NCI-H2081 (cell line): ENCODE measurements around the gene CYP4F12.

Experiments used
- DNase-seq, 2 experiments: peaks; one replicate each; lab custom pipeline; 2025; lab: John Stamatoyannopoulos, UW

The CYP4F12 gene

DNA sequence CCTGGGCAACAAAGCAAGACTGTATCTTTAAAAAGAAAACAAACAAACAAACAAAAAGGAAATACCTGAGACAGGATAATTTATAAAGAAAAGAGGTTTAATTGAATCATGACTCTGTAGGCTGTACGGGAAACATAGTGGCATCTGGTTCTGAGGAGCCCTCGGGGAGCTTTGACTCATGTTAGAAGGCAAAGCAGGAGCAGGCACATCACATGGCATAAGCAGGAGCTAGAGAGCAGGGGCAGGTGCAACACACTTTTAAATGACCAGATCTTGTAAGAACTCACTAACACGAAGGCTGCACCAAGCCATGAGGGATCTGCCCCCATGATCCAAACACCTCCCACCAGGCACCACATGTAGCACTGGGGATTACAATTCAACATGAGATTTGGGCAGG is 41.8 kb downstream of the CYP4F12 start:
- DNase-seq, result no peak

DNA sequence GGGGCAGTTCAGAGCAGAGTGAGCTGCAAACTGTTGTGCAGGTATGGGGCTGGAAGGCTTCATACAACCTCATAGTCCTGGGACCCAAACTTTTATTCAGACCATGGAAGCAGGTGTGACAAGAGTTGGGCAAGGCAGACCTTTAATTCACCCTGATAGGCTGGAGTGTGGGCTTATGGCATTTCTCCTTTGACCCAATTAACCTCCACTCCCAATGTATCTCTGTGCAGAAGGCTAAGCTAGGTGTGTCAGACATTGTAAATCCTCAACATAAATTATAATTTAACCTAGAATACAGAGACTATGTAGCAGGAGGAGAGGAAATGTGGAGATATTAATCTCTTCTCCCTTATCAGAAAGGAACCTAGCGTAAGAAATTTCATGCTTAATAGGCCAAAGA is 42.8 kb downstream of the CYP4F12 start:
- DNase-seq, result no peak

GRCh38 chr19:15717809-15718208 is 44.9 kb downstream of the CYP4F12 start:
- no peak for DNase-seq

DNA sequence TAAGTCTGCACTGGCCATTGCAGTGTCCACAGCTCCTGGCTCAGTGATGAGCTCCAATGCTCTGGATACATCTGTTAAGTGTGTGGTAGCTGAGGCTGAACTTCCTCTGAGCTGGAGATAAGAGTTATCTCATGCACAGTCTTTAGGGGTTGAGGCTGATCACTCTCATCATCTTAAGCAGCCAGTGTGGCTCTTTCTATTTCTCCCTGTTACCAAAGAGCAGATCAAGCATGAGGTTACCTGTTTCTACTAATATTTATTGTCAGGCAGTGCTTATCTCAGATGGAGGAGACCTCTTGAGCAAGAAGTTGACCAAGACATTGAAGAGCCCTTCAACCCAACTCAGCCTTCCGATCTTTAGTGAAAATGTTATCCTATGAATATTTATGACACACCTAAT is 48.4 kb downstream of the CYP4F12 start:
- DNase-seq, result no peak

DNA sequence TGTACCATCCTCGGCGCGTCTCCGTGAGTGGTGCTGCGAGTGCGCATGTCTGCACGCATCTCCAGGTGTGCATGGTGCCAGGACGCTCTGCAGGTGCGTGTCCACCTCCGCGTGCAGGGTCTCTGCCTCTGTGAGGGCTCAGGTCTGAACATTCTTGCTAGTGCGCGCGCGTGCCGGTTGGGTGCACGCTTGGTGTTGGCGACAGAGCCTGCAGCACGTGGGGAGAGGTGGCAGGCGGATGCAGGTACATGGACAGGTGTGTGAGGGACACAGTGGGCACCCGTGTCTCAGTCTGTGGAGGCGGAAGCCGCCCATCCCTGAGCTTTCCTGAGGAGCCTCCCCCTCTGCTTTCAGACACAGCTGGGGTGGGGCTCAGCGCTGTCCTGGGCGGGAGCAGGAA is 50.1 kb downstream of the CYP4F12 start:
- DNase-seq, result no peak

DNA sequence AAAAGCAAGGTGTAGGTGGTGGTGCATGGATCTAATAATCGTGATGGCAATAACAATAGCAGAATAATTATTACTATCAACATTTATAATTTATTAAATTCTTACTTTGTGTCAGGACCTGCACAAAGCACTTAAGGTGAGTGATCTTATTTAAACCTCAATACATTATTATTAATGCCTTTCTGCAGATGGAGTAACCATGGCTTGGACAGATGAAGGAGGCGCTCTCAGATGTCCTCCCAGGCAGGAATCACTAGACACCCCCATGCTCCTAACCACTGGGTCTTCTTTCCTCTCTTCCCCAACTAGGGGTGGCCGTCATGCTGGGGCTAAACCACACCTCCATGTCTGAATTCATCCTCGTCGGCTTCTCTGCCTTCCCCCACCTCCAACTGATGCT is 54.8 kb downstream of the CYP4F12 start, which contains the start of gene OR10H2:
Gene OR10H2, plus strand, starts transcription at position 301 of the 400 bp plus-strand sequence. Its CDS starts 20 bp downstream, at position 321.
- DNase-seq, result no peak

- DNase-seq, result no peak
Observed at GRCh38 chr19:15730538-15730937, 57.7 kb downstream of the CYP4F12 start.

DNA sequence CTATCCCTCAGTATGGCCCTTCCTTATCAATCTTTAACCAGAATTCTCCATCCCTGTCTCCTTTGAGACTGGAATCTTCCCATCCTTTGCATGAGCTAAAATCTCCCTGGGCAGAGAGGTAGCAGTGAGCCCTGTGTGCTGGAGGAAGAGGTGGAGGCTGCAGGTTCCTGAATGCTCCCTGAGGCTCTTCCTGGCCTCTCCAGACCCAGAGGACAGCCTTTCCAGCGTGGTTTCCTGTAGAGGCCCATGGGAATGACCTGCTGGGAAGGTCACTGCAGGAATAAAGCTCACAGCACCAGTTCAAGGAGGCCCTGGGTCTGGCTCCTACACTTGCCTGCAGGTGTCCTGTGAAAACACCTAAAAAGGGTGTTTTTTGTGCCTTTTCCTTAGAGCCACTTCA is 59.5 kb downstream of the CYP4F12 start:
- DNase-seq, result no peak

- DNase-seq, result no peak
Observed at GRCh38 chr19:15733895-15734294, 61.0 kb downstream of the CYP4F12 start.

DNA sequence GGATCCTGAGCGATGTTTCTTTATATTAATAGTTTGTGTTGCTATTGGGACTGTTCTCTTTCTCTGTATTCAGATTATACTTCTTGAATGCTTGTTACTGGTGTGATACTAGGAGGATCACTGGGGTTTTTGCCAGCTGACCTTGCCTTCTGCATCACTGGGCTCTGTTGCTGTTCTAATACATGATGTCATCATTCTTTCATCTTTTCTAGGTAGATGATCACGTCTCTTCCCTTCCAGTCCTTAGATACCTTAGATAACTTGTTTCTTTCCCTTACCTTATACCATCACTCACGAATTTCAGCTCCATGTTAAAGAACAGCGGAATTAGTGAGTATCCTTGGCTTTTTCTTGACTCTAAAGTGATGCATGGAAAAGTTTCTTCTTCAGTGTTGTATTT is 64.8 kb downstream of the CYP4F12 start, which contains the start of gene OR10H3:
Gene OR10H3, plus strand, starts transcription at position 264 of the 400 bp plus-strand sequence. CDS start 3,408 bp downstream, outside the sequence.
- no peak for DNase-seq

DNA sequence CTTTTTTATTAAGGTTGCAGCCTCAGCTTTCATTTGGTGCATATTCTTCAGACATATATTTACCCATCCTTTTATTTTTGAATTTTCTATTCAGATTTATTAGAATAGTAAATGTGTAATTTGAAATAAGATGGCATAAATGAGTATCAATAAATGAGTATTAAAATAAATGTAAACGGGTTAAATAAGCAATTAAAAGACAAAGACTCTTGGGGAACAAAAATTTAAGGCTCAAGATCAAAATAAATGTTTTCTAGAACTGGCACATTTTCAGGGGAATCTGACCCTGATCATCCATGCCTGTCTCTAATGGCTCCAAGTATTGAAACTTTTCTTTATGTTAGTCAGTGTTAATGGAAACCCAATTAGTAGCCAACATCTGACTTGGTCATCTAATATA is 67.9 kb downstream of the CYP4F12 start:
- DNase-seq, result no peak
